ENCODE measurements around the gene MCTP1. TPM values are rescaled to one million over a fixed set of nuclear protein-coding genes. Genes with fewer than 3 reads are reported as not detected.
A peak's percentile ranks its signal among the peaks of the same experiment; 100 is the strongest.

MCTP1 gene
- 0.19 TPM in 1 of 2 replicates, not detected in the other for total RNA-seq (2011; cell fraction: chromatin; rRNA removed; ENCODE audit: low replicate concordance)
- not detected in 2 replicates for total RNA-seq (2011; cell fraction: nucleolus; rRNA removed)
- total RNA-seq (2011; cell fraction: nucleoplasm; rRNA removed) = not detected in 2 replicates
- total RNA-seq (2014; rRNA removed) = not detected in 2 replicates
- total RNA-seq (2014; rRNA removed; fragmentation: Illumina TruSeq; extraction: Trizol) = 0.04 TPM in 1 of 2 replicates, not detected in the other
- total RNA-seq (2015; rRNA removed; fragmentation: Illumina TruSeq; extraction: Trizol) = 0.11 TPM in 1 of 2 replicates, not detected in the other
- total RNA-seq (2021) = 0.04 and 0.31 TPM in 2 replicates
- polyA plus RNA-seq (2011; rRNA removed) = 0.06 TPM in 1 of 2 replicates, not detected in the other
- not detected in 2 replicates for polyA plus RNA-seq (2011; cell fraction: cytosol; rRNA removed)
- polyA plus RNA-seq (2011; cell fraction: nucleus; rRNA removed) = not detected in 2 replicates
- 0.53 and 1.1 TPM in 2 replicates for polyA plus RNA-seq (2012)
- polyA plus RNA-seq (2014; fragmentation: Illumina TruSeq; extraction: Trizol) = 0.04 TPM in 1 of 2 replicates, not detected in the other
- under 1 TPM; 0.39 to 0.93 TPM for polyA plus RNA-seq (2014; fragmentation: Nextera tagmentation; extraction: Ambion mirVana)
- not detected in 2 replicates for polyA plus RNA-seq (2014; rRNA removed)
- polyA minus RNA-seq (2011; rRNA and poly(A)+ RNA removed) = not detected in 2 replicates
- not detected in 2 replicates for polyA minus RNA-seq (2011; cell fraction: cytosol; rRNA and poly(A)+ RNA removed)
- 0.13 and 0.22 TPM in 2 replicates for polyA minus RNA-seq (2011; cell fraction: nucleus; rRNA and poly(A)+ RNA removed)
- percentile 9 among the genes with signal in this experiment for Bru-seq, nascent RNA
- BruChase-seq, experiment 1, labeled RNA remaining after a 2-hour chase = percentile 7 among the genes with signal in this experiment
- percentile 7 among the genes with signal in this experiment for BruChase-seq, experiment 2, labeled RNA remaining after a 6-hour chase
- long read RNA-seq, experiment 1, partial matches to known transcripts = 0 of 1 reads
- long read RNA-seq, experiment 1, other reads (novel, unspliced or antisense) = 1 of 1 reads
- long read RNA-seq, experiment 2 = 0 reads
- long read RNA-seq, experiment 3 = 0 reads

GRCh38 chr5:95284572-95285408 is at the start of gene MCTP1:
MCTP1 (minus strand) TSS chr5:95285094.
- Histone ChIP-seq H3K27ac (ENCODE audit: extremely low read depth, low read depth, low read length) (no peak within 1 kb of the TSS), H3K36me3 (ENCODE audit: control insufficient read depth, insufficient read depth, low read length) (no peaks in the 10 kb centered on the region), H4K20me1 (replicated peaks; ENCODE audit: control insufficient read depth, insufficient read depth, low read length) (no peaks in the 10 kb centered on the region), H3K4me3 (peak within 1 kb of the TSS; percentile 43), H3K9me1 (ENCODE audit: control insufficient read depth, insufficient read depth, low read length) (no peaks in the 10 kb centered on the region), H3K9me3 (replicated peaks; ENCODE audit: control insufficient read depth, insufficient read depth, low read depth, low read length) (no peaks in the 10 kb centered on the region), H3K4me1 (replicated peaks in 1 of 2; ENCODE audit: control insufficient read depth in 2 of 2, insufficient read depth in 2 of 2, low read length in 2 of 2) (peaks cover 0 to 17% of the 10 kb centered on the region in 2 experiments; a peak in 2 of 5 replicates), H2AFZ (ENCODE audit: low read depth, low read length) (peak within 1 kb of the TSS; percentile 44; the same call in 1 of the 2 replicates), H3K9ac (ENCODE audit: insufficient read depth in 1 of 2, low read depth in 2 of 2, low read length in 2 of 2) (peak within 1 kb of the TSS in 1 of 2 experiments; percentile 83; a peak in 2 of 4 replicates), H3K79me2 (ENCODE audit: control insufficient read depth, insufficient read depth, low read length) (no peaks in the 10 kb centered on the region), H3K4me2 (ENCODE audit: insufficient read depth, low read length) (peak within 1 kb of the TSS; percentile 63), H3K27me3 (ENCODE audit: control insufficient read depth in 2 of 2, insufficient read depth in 2 of 2, low read length in 2 of 2) (peaks cover 20 to 22% of the 10 kb centered on the region in 2 experiments)
- POLR2A ChIA-PET = interaction anchor here (0.7 to 1.6 kb wide), 2 partner anchors 12 to 180 kb away, joined by 4 read pairs; no protein-coding TSS in a partner anchor
- ATAC-seq (peak; percentile 47), FAIRE-seq (no peak), DNase-seq (ENCODE audit: extremely low read depth in 1 of 4, low spot score in 3 of 4) (peak in 1 of 4 experiments; percentile 3)
- intact Hi-C loops (cut with micrococcal nuclease) = loop anchor here (1.0 to 10.0 kb wide), 2 partner anchors 500 to 563 kb away; no protein-coding TSS in a partner anchor
- BruUV-seq (replicated peaks) = no TSS peak
- WGBS (ENCODE audit: insufficient coverage, low coverage, missing lambda C conversion rate) = 30% methylated on average over 38 of the region's 83 CpGs
- in situ Hi-C loops (cut with MboI) = loop anchor here (10.0 kb wide), 1 partner anchor 560 kb away; no protein-coding TSS in a partner anchor
- CTCF ChIA-PET (ENCODE audit: low intra/inter-chr PET ratio) = interaction anchor here (0.7 kb wide), 1 partner anchor 316 kb away, joined by 3 read pairs; no protein-coding TSS in a partner anchor
- TF ChIP-seq USF2 (CRISPR knock-in tag; IDR thresholded peaks at IDR 0.05) (no peak), MAFF (IDR thresholded peaks at IDR 0.05; ENCODE audit: low read length) (no peak), MAFG (tag; conservative IDR thresholded peaks at IDR 0.05) (no peak), NUFIP1 (IDR thresholded peaks at IDR 0.05; ENCODE audit: partially characterized antibody) (no peak), ZNF311 (CRISPR knock-in tag; IDR thresholded peaks at IDR 0.05) (no peak), HNRNPK (IDR thresholded peaks at IDR 0.05; ENCODE audit: low read depth, low read length, poor library complexity, severe bottlenecking) (peak; percentile 41), ZNF263 (CRISPR knock-in tag; IDR thresholded peaks at IDR 0.05; ENCODE audit: borderline replicate concordance) (peak; percentile 80; the same call in 1 of the 2 replicates), TSC22D4 (tag; IDR thresholded peaks at IDR 0.05) (no peak), ZNF395 (CRISPR knock-in tag; IDR thresholded peaks at IDR 0.05) (no peak)
